Hematopoietic multipotent progenitor cell treated with erythropoietin and hydrocortisone succinate and interleukin-3 and kit ligand, for 4 days (in vitro differentiated cells): ENCODE results near the gene PLAGL2.
"Not testable (repeated sequence)": the region's sequence is repeated elsewhere in the genome, so short reads cannot be mapped to it uniquely, and the experiment has no call there.

Experiments used
- DNase-seq: peaks from one replicate; pipeline ENCODE4 v3.0.0-alpha.2; 2015

PLAGL2 gene

GRCh38 chr20:32179515-32179914 is 28.0 kb downstream of the PLAGL2 start:
- DNase-seq = no peak

DNA sequence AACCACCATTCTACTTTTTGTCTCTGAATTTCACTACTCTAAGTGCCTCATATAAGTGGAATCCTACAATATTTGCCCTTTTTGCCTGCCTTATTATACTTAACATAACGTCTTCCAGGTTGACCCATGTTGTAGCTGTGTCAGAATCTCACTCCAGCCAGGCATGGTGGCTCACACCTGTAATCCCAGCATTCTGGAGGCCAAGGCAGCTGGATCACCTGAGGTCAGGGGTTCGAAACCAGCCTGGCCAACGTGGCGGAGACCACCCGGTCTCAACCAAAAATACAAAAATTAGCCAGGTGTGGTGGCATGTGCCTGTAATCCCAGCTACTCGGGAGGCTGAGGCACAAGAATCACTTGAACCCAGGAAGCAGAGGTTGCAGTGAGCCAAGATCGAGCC is 29.8 kb downstream of the PLAGL2 start:
- DNase-seq = not testable (repeated sequence)

- DNase-seq = no peak
These were observed 39.2 kb downstream of the PLAGL2 start for GRCh38 chr20:32168184-32168910.

DNA sequence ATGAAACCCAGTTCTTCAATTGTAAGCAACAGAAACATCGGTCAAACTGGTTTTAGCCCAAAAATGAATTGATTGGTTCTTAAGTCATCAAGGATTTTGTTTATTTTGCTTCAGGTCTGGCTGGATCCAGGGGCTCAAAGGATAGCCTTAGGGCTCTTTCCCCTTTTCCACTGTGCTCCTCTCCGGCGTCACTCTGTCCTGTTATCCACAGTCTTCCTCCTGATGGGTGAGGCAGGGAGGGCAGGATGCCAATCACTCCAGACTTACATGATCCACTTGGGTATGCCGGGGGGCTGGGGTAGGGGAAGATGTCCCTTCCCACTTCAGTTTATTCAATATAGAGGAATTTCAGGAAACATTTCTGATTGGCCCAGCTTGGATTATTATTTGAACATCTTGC is 40.0 kb downstream of the PLAGL2 start:
- DNase-seq = no peak

- DNase-seq = no peak
These were observed 41.6 kb downstream of the PLAGL2 start for GRCh38 chr20:32165836-32166545.

- DNase-seq = no peak
These were observed 42.4 kb downstream of the PLAGL2 start for GRCh38 chr20:32164984-32165735.

GRCh38 chr20:32163951-32164350 is 43.6 kb downstream of the PLAGL2 start:
- DNase-seq = no peak

GRCh38 chr20:32162351-32162750 is 45.2 kb downstream of the PLAGL2 start:
- no peak for DNase-seq

GRCh38 chr20:32160341-32160740 is 47.2 kb downstream of the PLAGL2 start:
- no peak for DNase-seq

DNA sequence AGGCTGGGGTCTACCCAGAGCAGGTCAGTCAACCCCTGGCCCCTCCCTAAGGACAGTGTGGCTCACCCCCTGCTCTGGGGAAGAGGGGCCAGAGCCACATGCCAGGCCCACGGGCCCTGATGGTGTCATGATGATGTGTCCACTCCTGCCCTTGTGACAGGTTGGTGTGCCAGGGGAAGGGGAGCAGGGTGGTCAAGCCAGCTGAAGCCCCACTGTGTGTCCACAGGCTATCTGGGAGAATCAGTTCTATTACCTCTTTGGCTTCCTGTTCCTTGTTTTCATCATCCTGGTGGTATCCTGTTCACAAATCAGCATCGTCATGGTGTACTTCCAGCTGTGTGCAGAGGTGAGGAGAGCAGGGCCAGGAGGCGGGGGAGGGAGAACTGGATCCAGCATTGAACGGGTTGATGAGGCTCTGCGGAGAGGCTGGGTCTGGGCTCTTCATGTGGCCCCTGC is 47.7 kb downstream of the PLAGL2 start:
- no peak for DNase-seq

DNA sequence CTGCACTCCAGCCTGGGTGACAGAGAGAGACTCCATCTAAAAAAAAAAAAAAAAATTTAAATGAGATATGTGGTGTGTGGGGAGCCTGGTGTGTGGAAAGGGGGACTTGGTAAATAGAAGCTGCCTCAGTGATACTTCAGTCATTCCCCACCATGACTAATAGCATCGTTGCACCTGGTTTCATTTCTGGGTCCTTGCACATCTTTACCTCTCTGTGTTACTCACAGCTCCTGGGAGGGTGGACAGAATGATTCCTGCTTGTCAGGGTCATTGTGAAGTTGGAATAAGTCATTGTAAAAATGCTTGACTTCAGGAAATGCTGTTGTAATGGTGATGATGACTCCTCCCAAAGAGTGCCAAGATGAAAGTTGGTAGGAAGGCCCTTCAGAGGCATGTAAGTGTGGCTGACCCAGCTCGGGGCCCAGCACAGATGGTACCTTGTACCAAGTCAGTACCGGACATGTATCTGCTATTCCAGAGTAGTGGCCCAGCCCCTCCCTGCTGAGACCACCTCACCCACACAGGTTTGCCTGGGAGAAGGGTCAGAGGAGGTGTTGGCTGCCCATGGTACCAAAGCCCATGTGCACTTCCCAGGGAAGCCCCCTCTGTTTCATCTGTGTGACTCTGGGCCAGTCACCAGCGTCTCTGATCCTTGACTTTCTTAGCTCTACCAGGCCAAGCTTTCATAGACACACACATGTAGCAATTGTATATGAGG is 48.4 kb downstream of the PLAGL2 start:
- DNase-seq = no peak

GRCh38 chr20:32158351-32158750 is 49.2 kb downstream of the PLAGL2 start:
- no peak for DNase-seq

DNA sequence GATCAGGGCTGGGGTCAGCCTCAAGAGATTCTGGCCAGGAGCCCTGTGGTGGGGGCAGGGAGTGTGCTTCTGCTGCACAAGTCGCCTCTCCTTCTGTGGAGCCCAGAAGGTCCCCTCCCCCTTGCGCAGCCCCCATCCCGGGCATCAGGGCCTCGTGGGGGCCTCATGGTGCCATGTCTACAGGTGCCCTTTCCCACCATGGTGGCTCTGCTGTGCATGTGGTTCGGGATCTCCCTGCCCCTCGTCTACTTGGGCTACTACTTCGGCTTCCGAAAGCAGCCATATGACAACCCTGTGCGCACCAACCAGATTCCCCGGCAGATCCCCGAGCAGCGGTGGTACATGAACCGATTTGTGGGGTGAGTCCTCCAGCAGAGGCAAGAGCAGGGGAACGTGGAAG is 49.9 kb downstream of the PLAGL2 start:
- DNase-seq = no peak

DNA sequence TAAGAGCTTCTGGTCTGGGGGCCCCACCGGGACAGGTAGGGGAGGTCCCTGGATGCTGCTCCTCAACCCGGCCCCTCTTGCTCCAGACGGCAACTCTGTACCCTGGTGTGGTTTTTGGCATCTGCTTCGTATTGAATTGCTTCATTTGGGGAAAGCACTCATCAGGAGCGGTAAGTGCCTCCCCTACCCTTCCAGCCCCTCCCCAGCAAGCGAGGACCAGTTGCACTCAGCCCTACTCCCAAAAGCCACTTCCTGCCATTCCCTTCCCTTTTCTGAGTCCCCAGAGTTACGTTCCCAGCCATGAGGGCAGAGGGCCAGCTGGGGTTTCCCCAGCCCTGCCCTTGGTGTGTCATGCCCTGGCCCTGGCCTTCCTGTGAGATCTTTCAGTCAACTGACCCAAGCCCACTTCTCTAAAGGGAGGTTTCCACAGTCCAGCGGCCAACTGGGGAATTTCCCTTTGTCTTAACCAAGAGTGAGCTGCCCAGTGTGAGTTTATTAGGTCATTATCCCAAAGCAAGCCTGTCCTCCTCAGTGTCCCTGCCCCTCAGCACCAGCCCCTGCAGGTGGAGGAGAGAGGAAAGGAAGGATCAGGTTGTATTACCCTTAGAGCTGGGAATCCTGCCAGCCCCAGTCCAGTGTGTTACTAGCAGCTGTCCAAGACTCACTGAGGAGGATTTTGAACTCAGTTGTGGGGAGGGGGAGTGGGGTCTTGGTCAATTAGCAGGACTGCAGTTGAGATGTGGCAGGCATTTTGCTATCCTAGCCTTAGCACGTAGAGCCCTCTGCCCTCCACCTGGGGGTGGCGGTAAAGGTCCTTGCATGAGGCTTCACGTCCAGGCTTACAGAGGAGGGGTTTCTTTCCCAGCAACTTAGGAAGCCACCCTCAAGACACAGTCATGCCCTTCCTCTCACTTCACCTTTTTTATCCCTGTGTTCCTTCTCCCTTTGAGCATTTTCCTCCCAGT is 52.2 kb downstream of the PLAGL2 start:
- peak; percentile 65 for DNase-seq

DNA sequence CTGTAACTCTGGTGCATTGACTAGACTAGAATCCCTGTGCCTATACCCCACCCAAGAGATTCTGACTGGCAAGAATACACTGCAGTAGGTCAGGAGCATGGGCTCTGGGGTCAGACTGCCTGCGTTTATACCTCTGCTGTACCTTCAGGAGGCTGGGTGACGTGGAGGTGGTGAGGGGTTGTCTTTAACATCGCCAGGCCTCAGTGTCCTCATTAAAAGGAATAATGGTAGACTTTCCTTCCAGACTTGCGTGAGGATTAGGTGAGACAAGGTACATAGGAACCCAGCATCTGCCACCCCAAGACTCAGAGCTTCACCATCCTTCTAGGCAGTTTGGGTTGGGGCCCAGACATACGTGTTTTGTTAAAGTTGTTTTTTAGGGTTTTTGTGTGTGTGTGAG is 53.8 kb downstream of the PLAGL2 start:
- DNase-seq = no peak

DNA sequence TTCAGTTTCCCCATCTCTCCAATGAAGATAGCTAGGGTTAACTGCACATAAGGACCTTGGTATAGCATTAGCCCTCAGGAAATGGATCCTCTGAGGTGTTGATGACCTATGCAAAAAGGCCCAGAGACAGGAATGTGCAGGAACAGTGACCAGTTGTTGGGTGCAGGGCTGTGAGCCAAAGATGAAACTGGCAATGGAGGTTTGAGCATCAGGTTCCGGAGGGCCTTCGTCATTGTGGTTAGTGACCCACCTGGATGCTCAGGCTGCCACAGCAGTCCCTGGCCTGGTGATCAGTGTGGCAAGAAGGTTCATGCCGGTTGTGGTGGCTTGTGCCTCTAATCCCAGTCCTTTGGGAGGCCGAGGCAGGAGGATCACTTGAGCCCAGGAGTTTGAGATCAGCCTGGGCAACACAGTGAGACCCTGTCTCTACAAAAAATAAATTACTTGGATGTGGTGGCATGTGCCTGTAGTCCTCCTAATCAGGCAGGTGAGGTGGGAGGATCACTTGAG is 54.3 kb downstream of the PLAGL2 start:
- DNase-seq = no peak

DNA sequence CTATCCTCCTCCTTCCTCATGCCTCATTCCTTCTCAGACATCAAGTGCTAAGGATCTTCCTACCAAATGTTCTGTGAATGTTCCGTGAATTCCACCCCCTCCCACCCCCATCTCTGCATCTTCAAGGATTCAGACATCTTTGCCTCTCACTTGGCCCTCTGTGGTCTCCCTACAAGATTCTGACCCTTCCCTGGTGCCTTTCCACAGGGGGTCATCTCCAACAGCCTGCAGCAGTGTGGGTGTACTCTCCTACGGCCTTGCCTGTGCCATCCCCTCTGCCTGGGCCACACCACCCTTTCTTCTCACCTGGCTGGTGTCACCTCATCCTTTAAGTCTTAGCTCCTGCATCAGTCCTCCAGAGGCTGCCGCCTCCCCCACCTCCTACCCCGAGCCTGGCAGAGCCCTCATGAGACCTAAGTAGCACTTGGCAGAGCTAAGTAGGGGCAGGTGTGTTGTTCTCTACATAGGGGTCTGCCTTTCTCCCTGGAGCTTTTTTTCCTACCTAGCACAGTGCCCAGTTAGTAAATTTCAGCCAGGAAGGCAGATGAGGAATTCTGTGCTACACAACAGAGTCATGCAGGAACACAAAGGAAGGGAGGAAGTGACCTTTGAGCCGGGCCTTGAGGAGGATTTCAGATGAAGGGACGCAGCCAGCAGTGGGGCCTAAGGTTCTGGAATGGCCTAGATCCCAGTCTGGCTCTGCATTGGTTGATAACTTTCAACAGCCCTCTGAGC is 55.0 kb downstream of the PLAGL2 start:
- no peak for DNase-seq

- DNase-seq = no peak
These were observed 57.2 kb downstream of the PLAGL2 start for GRCh38 chr20:32150291-32150848.

- DNase-seq = no peak
These were observed 57.9 kb downstream of the PLAGL2 start for GRCh38 chr20:32149566-32150170.
